Caco-2 (cell line): ENCODE measurements around the gene MSANTD2. TPM values are rescaled to one million over a fixed set of nuclear protein-coding genes. Genes with fewer than 3 reads are reported as not detected.

Experiments used
- Bru-seq: library from RNA; stranded (reverse); fragments of 400-500 nt; gene quantifications from one replicate; lab custom pipeline; 2021; lab: Mats Ljungman, UMichigan
- BruChase-seq, 2 experiments: library from RNA; stranded (reverse); fragments of 400-500 nt; gene quantifications; one replicate each; lab custom pipeline; 2021; lab: Mats Ljungman, UMichigan
- BruUV-seq: library from RNA; stranded (reverse); fragments of 400-500 nt; replicated peaks from 2 replicates; lab custom pipeline; 2021; lab: Mats Ljungman, UMichigan
- CTCF ChIA-PET: fragments of 300-600 bp; sonication (Branson Sonifier 250); formaldehyde crosslinking; loops from one replicate; lab custom pipeline; 2022; ENCODE audit warnings: antibody characterized with exemption; lab: Charles Lee
- POLR2A ChIA-PET: fragments of 300-600 bp; sonication (Branson Sonifier 250); formaldehyde crosslinking; loops from one replicate; lab custom pipeline; 2022; ENCODE audit warnings: antibody characterized with exemption; lab: Charles Lee
- DNase-seq, 2 experiments: peaks; one replicate each; pipeline versions ENCODE4 v3.0.0 to v3.0.0-alpha.2; 2020 to 2022
- H3K27me3 ChIP-seq: replicated peaks from 2 replicates; pipeline ENCODE4 v1.6.0; 2011; ENCODE audit warnings: low read length; ENCODE audit not compliant: control insufficient read depth, insufficient read depth
- H3K36me3 ChIP-seq: 2 replicates; pipeline ENCODE4 v1.5.1; 2011; ENCODE audit warnings: low read length; ENCODE audit not compliant: control insufficient read depth, insufficient read depth
- H3K4me1 ChIP-seq: fragments of 250-450 bp; sonication (Bioruptor Pico); 2 replicates; pipeline ENCODE4 v1.5.1; 2020; ENCODE audit warnings: mild to moderate bottlenecking
- H3K4me3 ChIP-seq: 2 replicates; pipeline ENCODE4 v1.5.1; 2011; ENCODE audit warnings: low read depth, mild to moderate bottlenecking, control low read depth, low read length
- H3K9me3 ChIP-seq: fragments of 250-450 bp; sonication (Bioruptor Pico); 2 replicates; pipeline ENCODE4 v1.5.1; 2020; ENCODE audit warnings: mild to moderate bottlenecking, moderate library complexity
- H3K27ac Mint-ChIP-seq: one replicate; pipeline ENCODE4 v1.8.0; 2022; ENCODE audit warnings: mixed read lengths; ENCODE audit not compliant: unreplicated experiment
- H3K27me3 Mint-ChIP-seq: one replicate; pipeline ENCODE4 v1.8.0; 2022; ENCODE audit warnings: mixed read lengths; ENCODE audit not compliant: insufficient read depth, unreplicated experiment
- H3K36me3 Mint-ChIP-seq: one replicate; pipeline ENCODE4 v1.8.0; 2022; ENCODE audit warnings: mild to moderate bottlenecking, mixed read lengths; ENCODE audit not compliant: insufficient read depth, unreplicated experiment
- H3K4me1 Mint-ChIP-seq: one replicate; pipeline ENCODE4 v1.8.0; 2022; ENCODE audit warnings: low read depth, mixed read lengths; ENCODE audit not compliant: unreplicated experiment
- H3K4me3 Mint-ChIP-seq: one replicate; pipeline ENCODE4 v1.8.0; 2022; ENCODE audit warnings: mild to moderate bottlenecking, moderate library complexity, mixed read lengths; ENCODE audit not compliant: unreplicated experiment
- H3K9me3 Mint-ChIP-seq: one replicate; pipeline ENCODE4 v1.8.0; 2022; ENCODE audit warnings: mixed read lengths; ENCODE audit not compliant: unreplicated experiment
- CTCF ChIP-seq, 2 experiments: fragments of 200-600 bp in 1 of 2; IDR thresholded peaks; 1 replicate in 1 of 2; 2 replicates in 1 of 2; pipeline versions ENCODE4 v1.5.1 to v1.8.0; 2011 to 2022; ENCODE audit warnings: antibody characterized with exemption in 1 of 2, control low read depth in 1 of 2, inconsistent platforms in 1 of 2, low read depth in 1 of 2, low read length in 1 of 2, mild to moderate bottlenecking in 1 of 2, moderate library complexity in 1 of 2; ENCODE audit not compliant: insufficient read depth in 1 of 2, severe bottlenecking in 1 of 2, unreplicated experiment in 1 of 2
- intact Hi-C: fragments of 100-400 bp; cut with micrococcal nuclease; formaldehyde crosslinking; loops from one replicate; pipeline ENCODE4 v1.10.0; 2022; ENCODE audit not compliant: unreplicated experiment
- long read RNA-seq: library from polyadenylated mRNA; stranded (forward); transcript quantifications from one replicate; pipeline ENCODE4 v2.0.0, GENCODE V29; 2022
- total RNA-seq: library from RNA; stranded (reverse); gene quantifications from 2 replicates; pipeline ENCODE4 v1.2.3, GENCODE V29; 2022

MSANTD2 gene
- total RNA-seq (28.3 and 33.2 TPM in 2 replicates), Bru-seq, nascent RNA (percentile 94 among the genes with signal in this experiment), BruChase-seq, experiment 1, labeled RNA remaining after a 2-hour chase (percentile 97 among the genes with signal in this experiment), BruChase-seq, experiment 2, labeled RNA remaining after a 6-hour chase (percentile 93 among the genes with signal in this experiment)
- long read RNA-seq, partial matches to known transcripts: 1 of 26 reads
- long read RNA-seq, other reads (novel, unspliced or antisense): 13 of 26 reads

GRCh38 chr11:124800226-124800929 is at the start of gene MSANTD2:
TSS of gene MSANTD2 (minus strand) at chr11:124800406. CDS start at chr11:124800380, 26 bp downstream.
- Histone ChIP-seq H3K9me3 (no peaks in the 10 kb centered on the region), H3K36me3 (no peaks in the 10 kb centered on the region), H3K4me3 (peak within 1 kb of the TSS; percentile 96), H3K4me1 (peaks cover 17% of the 10 kb centered on the region), H3K27me3 (no peaks in the 10 kb centered on the region)
- TF ChIP-seq CTCF (IDR thresholded peaks at IDR 0.05; ENCODE audit: insufficient read depth in 1 of 2, low read depth in 1 of 2, low read length in 1 of 2, severe bottlenecking in 1 of 2, unreplicated experiment in 1 of 2): no peak
- DNase-seq: peak; percentile 84 to 92
- POLR2A ChIA-PET: interaction anchor here (0.5 to 1.4 kb wide), 4 partner anchors 13 to 54 kb away, joined by 3 to 6 read pairs (median 3); no protein-coding TSS in a partner anchor
- H3K4me3 Mint-ChIP-seq: peak within 1 kb of the TSS; percentile 81
- peaks cover 13% of the 10 kb centered on the region for H3K36me3 Mint-ChIP-seq
- CTCF ChIA-PET: interaction anchor here (0.8 to 4.5 kb wide), 4 partner anchors 22 to 54 kb away, joined by 3 to 36 read pairs (median 8); no protein-coding TSS in a partner anchor
- peaks cover 25% of the 10 kb centered on the region for H3K4me1 Mint-ChIP-seq
- no peaks in the 10 kb centered on the region for H3K9me3 Mint-ChIP-seq
- no TSS peak for BruUV-seq
- peak within 1 kb of the TSS; percentile 65 for H3K27ac Mint-ChIP-seq
- intact Hi-C loops: loop anchor here (1.0 kb wide), 2 partner anchors 23 to 178 kb away; partner anchors contain the start of gene TBRG1
- H3K27me3 Mint-ChIP-seq: no peaks in the 10 kb centered on the region

GRCh38 chr11:124846070-124846673 is 46.0 kb upstream of the MSANTD2 start:
- H3K4me1 Mint-ChIP-seq: no peaks in the 10 kb centered on the region
- DNase-seq: no peak
- no peaks in the 10 kb centered on the region for H3K9me3 Mint-ChIP-seq
- H3K36me3 Mint-ChIP-seq: no peaks in the 10 kb centered on the region
- BruUV-seq: no TSS peak
- Histone ChIP-seq H3K9me3 (no peaks in the 10 kb centered on the region), H3K4me1 (no peaks in the 10 kb centered on the region), H3K4me3 (no peak overlapping the region), H3K36me3 (no peaks in the 10 kb centered on the region), H3K27me3 (peaks cover 24% of the 10 kb centered on the region)
- no peak overlapping the region for H3K27ac Mint-ChIP-seq
- H3K27me3 Mint-ChIP-seq: peaks cover 61% of the 10 kb centered on the region
- ChIA-PET POLR2A (no interaction called here), CTCF (interaction anchor here (1.0 kb wide), 1 partner anchor 10 kb away, joined by 3 read pairs; no protein-coding TSS in a partner anchor)
- intact Hi-C loops: no loop called here
- TF ChIP-seq CTCF (IDR thresholded peaks at IDR 0.05; ENCODE audit: insufficient read depth in 1 of 2, low read depth in 1 of 2, low read length in 1 of 2, severe bottlenecking in 1 of 2, unreplicated experiment in 1 of 2): no peak
- H3K4me3 Mint-ChIP-seq: no peak overlapping the region

- peaks cover 63% of the 10 kb centered on the region for H3K27me3 Mint-ChIP-seq
- Histone ChIP-seq H3K9me3 (no peaks in the 10 kb centered on the region), H3K4me3 (no peak overlapping the region), H3K27me3 (peaks cover 29% of the 10 kb centered on the region), H3K4me1 (no peaks in the 10 kb centered on the region), H3K36me3 (no peaks in the 10 kb centered on the region)
- no peaks in the 10 kb centered on the region for H3K9me3 Mint-ChIP-seq
- intact Hi-C loops: no loop called here
- ChIA-PET POLR2A (no interaction called here), CTCF (interaction anchor here (1.8 kb wide), 1 partner anchor 8 kb away, joined by 4 read pairs; no protein-coding TSS in a partner anchor)
- no TSS peak for BruUV-seq
- H3K4me3 Mint-ChIP-seq: no peak overlapping the region
- H3K27ac Mint-ChIP-seq: no peak overlapping the region
- DNase-seq: no peak
- no peaks in the 10 kb centered on the region for H3K36me3 Mint-ChIP-seq
- no peak for TF ChIP-seq CTCF (IDR thresholded peaks at IDR 0.05; ENCODE audit: insufficient read depth in 1 of 2, low read depth in 1 of 2, low read length in 1 of 2, severe bottlenecking in 1 of 2, unreplicated experiment in 1 of 2)
- no peaks in the 10 kb centered on the region for H3K4me1 Mint-ChIP-seq
These were observed 44.5 kb upstream of the MSANTD2 start for GRCh38 chr11:124844664-124845079.
